M059J (cell line): Measurements from ENCODE around the gene STX5. TPM values are rescaled to one million over a fixed set of nuclear protein-coding genes. Genes with fewer than 3 reads are reported as not detected.
"Not testable (repeated sequence)": the region's sequence is repeated elsewhere in the genome, so short reads cannot be mapped to it uniquely, and the experiment has no call there.

ENCODE experiments used
- DNase-seq: peaks from one replicate; pipeline ENCODE4 v3.0.0-alpha.2; 2012; ENCODE audit warnings: low read depth
- total RNA-seq: library from RNA; depleted of rRNA; stranded (reverse); fragments of >200 nt; shearing (Covaris generic); gene quantifications from 2 replicates; pipeline ENCODE4 v1.2.3, GENCODE V29; 2014

STX5 gene
- total RNA-seq, 1 experiment from 2014 or later, result 57.2 TPM

- DNase-seq, result no peak
Observed at GRCh38 chr11:62854013-62854824, 22.4 kb upstream of the STX5 start.

GRCh38 chr11:62853279-62853965 is 21.6 kb upstream of the STX5 start:
- no peak for DNase-seq

GRCh38 chr11:62852523-62853188 is 20.8 kb upstream of the STX5 start:
- DNase-seq, result no peak

- DNase-seq, result peak; percentile 45
Observed at GRCh38 chr11:62851807-62852522, 20.1 kb upstream of the STX5 start.

- DNase-seq, result peak; percentile 48
Observed at GRCh38 chr11:62850911-62851806, 19.3 kb upstream of the STX5 start.

GRCh38 chr11:62847767-62848314 is 16.0 kb upstream of the STX5 start:
- DNase-seq, result no peak

- no peak for DNase-seq
Observed at GRCh38 chr11:62846177-62846576, 14.3 kb upstream of the STX5 start.

- no peak for DNase-seq
Observed at GRCh38 chr11:62844154-62844553, 12.3 kb upstream of the STX5 start.

GRCh38 chr11:62843466-62843865 is 11.6 kb upstream of the STX5 start:
- no peak for DNase-seq

- DNase-seq, result not testable (repeated sequence)
Observed at GRCh38 chr11:62842891-62843290, 11.0 kb upstream of the STX5 start.

GRCh38 chr11:62842171-62842741 is 10.4 kb upstream of the STX5 start:
- DNase-seq, result no peak

- peak; percentile 100 for DNase-seq
Observed at GRCh38 chr11:62841361-62842170, 9.7 kb upstream of the STX5 start.

- DNase-seq, result peak; percentile 95
Observed at GRCh38 chr11:62840721-62841360, 9.0 kb upstream of the STX5 start.

GRCh38 chr11:62839050-62839945 is 7.4 kb upstream of the STX5 start, which contains the start of gene WDR74:
Gene WDR74 (minus strand): TSS chr11:62839590. CDS start chr11:62839570, 20 bp downstream.
- DNase-seq, result peak; percentile 93

- no peak for DNase-seq
Observed at GRCh38 chr11:62835336-62835735, 3.5 kb upstream of the STX5 start.

GRCh38 chr11:62832336-62833234 is 734 bp upstream of the STX5 start, which contains the start of gene TEX54:
Gene TEX54 (minus strand): TSS chr11:62832841.
- no peak for DNase-seq
